Measurements from ENCODE around the gene KIF3B. TPM values are rescaled to one million over a fixed set of nuclear protein-coding genes. Genes with fewer than 3 reads are reported as not detected.

KIF3B gene
- total RNA-seq, 1 experiment from 2014 or later: 52.3 TPM

DNA sequence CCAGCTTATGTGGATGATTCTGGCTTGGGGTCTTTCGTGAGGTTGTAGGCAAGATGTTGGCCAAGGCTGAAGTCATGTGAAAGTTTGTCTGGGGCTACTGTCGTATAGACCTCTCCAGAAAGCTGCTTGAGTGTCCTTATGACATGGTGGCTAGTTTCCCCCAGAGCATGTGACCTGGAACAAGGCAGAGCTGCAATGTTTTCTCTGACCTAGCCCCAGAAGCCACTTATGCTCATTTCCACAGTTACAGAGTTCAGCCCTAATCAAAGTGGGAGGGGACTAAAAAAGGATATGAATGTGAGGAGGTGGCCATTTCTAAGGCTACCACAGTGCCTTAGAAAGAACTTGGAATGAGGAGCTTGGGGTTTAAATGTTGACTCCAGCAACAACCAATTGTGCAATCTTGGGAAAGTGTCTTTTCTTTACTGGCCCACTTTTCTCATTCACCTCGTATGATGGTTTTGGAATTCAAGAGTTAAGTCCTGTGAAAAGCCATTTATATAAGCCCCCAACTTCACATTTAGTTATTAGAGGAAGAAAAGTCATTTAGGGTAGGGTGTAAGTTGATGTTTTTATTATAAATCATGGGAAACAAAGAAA, 74.8 kb downstream of the KIF3B start:
- intact Hi-C loops (cut with micrococcal nuclease; ENCODE audit: unreplicated experiment): no loop called here
- Histone ChIP-seq H4K20me1 (ENCODE audit: insufficient read depth) (no peaks in the 10 kb centered on the region), H2AFZ (no peak overlapping the region), H3K27ac (no peak overlapping the region), H3F3A (ENCODE audit: insufficient read depth, low read depth) (peaks cover 30% of the 10 kb centered on the region), H3K4me1 (replicated peaks; ENCODE audit: insufficient read depth) (peaks cover 34% of the 10 kb centered on the region), H3K79me2 (ENCODE audit: low read depth) (no peaks in the 10 kb centered on the region), H3K36me3 (ENCODE audit: low read depth) (no peaks in the 10 kb centered on the region), H3K4me3 (no peak overlapping the region), H3K27me3 (ENCODE audit: insufficient read depth, low read depth) (no peaks in the 10 kb centered on the region), H3K9me3 (ENCODE audit: insufficient read depth, low read depth) (no peaks in the 10 kb centered on the region), H3K9me2 (ENCODE audit: insufficient read depth) (no peaks in the 10 kb centered on the region; the same call in 1 of the 2 replicates), H3K4me2 (no peak overlapping the region)
- DNase-seq: no peak
- TF ChIP-seq EZH2 (IDR thresholded peaks at IDR 0.05; ENCODE audit: low read depth): no peak
- TF ChIP-seq, protein P1, sequence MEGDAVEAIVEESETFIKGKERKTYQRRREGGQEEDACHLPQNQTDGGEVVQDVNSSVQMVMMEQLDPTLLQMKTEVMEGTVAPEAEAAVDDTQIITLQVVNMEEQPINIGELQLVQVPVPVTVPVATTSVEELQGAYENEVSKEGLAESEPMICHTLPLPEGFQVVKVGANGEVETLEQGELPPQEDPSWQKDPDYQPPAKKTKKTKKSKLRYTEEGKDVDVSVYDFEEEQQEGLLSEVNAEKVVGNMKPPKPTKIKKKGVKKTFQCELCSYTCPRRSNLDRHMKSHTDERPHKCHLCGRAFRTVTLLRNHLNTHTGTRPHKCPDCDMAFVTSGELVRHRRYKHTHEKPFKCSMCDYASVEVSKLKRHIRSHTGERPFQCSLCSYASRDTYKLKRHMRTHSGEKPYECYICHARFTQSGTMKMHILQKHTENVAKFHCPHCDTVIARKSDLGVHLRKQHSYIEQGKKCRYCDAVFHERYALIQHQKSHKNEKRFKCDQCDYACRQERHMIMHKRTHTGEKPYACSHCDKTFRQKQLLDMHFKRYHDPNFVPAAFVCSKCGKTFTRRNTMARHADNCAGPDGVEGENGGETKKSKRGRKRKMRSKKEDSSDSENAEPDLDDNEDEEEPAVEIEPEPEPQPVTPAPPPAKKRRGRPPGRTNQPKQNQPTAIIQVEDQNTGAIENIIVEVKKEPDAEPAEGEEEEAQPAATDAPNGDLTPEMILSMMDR (conservative IDR thresholded peaks at IDR 0.05): no peak
- no TSS peak for BruUV-seq (replicated peaks)
- ChIA-PET POLR2A (ENCODE audit: unreplicated experiment) (no interaction called here), CTCF (no interaction called here)

DNA sequence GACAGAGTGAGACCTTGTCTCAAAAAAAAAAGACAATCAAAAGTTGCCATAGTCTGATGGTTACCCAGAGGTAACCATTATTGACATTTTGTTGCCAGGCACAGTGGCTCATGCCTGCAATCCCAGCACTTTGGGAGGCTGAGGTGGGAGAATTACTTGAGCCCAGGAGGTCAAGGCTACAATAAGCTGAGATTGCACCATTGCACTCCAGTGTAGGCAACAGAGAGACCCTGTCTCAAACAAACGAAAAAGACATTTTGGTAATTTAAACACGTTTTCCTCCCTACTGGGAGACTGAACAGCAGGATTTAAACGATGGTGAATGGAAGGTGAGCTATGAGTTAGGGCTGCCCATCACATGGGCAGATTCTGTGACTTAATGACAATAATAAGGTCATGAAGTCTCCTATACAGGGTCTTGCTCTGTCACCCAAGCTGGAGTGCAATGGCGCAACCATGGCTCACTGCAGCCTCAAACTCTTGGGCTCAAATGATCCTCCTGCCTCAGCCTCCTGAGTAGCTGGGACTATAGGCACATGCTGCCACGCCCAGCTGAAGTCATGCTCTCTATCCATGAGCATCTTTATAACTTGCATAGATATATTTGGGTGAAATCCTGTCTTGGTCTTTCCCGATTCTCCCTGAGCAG, 76.5 kb downstream of the KIF3B start:
- H3K36me3 ChIP-seq (ENCODE audit: low read depth): no peaks in the 10 kb centered on the region
- no peak overlapping the region for H3K27ac ChIP-seq
- DNase-seq: no peak
- no peaks in the 10 kb centered on the region for H3K9me3 ChIP-seq (ENCODE audit: insufficient read depth, low read depth)
- H3F3A ChIP-seq (ENCODE audit: insufficient read depth, low read depth): peaks cover 34% of the 10 kb centered on the region
- no peaks in the 10 kb centered on the region for H3K27me3 ChIP-seq (ENCODE audit: insufficient read depth, low read depth)
- H2AFZ ChIP-seq: no peak overlapping the region
- H4K20me1 ChIP-seq (ENCODE audit: insufficient read depth): peaks cover 1% of the 10 kb centered on the region
- CTCF ChIA-PET: interaction anchor here (0.6 kb wide), 1 partner anchor 158 kb away, joined by 4 read pairs; no protein-coding TSS in a partner anchor
- intact Hi-C loops (cut with micrococcal nuclease; ENCODE audit: unreplicated experiment): no loop called here
- POLR2A ChIA-PET (ENCODE audit: unreplicated experiment): interaction anchor here (0.5 kb wide), 1 partner anchor 54 kb away, joined by 4 read pairs; no protein-coding TSS in a partner anchor
- H3K4me1 ChIP-seq (replicated peaks; ENCODE audit: insufficient read depth): peaks cover 34% of the 10 kb centered on the region
- H3K4me3 ChIP-seq: no peak overlapping the region
- no TSS peak for BruUV-seq (replicated peaks)
- H3K79me2 ChIP-seq (ENCODE audit: low read depth): peaks cover 3% of the 10 kb centered on the region
- no peak overlapping the region for H3K4me2 ChIP-seq
- no peak for TF ChIP-seq EZH2 (IDR thresholded peaks at IDR 0.05; ENCODE audit: low read depth)
- TF ChIP-seq, protein P1 (conservative IDR thresholded peaks at IDR 0.05): no peak
- H3K9me2 ChIP-seq (ENCODE audit: insufficient read depth): no peaks in the 10 kb centered on the region; the same call in 1 of the 2 replicates

DNA sequence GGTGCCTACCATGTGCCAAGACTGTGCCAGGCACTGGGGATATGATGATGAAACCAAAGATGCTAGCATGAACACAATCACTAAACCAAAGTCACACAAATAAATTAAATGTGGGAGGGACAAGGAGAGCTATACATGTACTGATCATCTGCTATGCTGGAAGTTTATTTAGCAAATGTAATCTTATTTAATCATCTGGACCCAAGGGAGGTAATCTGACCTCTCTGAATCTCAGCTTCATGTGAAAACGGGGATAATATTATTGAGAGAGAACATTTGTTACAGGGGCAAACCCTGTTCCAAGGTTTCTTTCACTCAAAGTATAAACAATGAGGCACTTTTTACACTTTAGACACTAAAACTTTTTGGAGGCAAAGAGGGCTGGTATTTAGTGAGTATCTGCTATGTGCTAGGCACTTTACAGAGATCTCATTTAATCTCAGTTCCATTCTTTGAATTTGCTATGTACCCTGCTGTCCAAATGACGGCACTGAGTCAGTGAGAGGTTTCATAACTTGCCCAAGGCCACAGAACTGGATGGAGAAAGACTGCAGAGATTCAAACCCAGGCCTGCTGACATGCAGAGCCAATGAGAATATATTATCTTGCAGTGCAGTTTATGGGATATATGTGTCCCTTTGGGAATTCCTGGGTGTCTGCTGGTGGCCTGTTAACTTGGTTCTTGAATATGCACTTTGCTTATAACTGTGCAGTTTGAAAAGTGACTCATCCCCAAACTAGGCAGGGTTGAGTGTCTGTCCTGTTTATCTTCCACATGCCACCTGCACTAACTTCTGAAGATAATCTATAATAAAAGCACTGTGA, 77.4 kb downstream of the KIF3B start:
- POLR2A ChIA-PET (ENCODE audit: unreplicated experiment): no interaction called here
- H3K9me3 ChIP-seq (ENCODE audit: insufficient read depth, low read depth): no peaks in the 10 kb centered on the region
- peak overlapping the region; percentile 7 for H3K4me2 ChIP-seq
- peak; percentile 20 to 74 for DNase-seq
- peaks cover 34% of the 10 kb centered on the region for H3F3A ChIP-seq (ENCODE audit: insufficient read depth, low read depth)
- H3K4me1 ChIP-seq (replicated peaks; ENCODE audit: insufficient read depth): peaks cover 38% of the 10 kb centered on the region
- H4K20me1 ChIP-seq (ENCODE audit: insufficient read depth): peaks cover 10% of the 10 kb centered on the region
- TF ChIP-seq EZH2 (IDR thresholded peaks at IDR 0.05; ENCODE audit: low read depth): no peak
- TF ChIP-seq, protein P1 (conservative IDR thresholded peaks at IDR 0.05): no peak
- CTCF ChIA-PET: no interaction called here
- H3K79me2 ChIP-seq (ENCODE audit: low read depth): peaks cover 11% of the 10 kb centered on the region
- H2AFZ ChIP-seq: no peak overlapping the region
- no TSS peak for BruUV-seq (replicated peaks)
- intact Hi-C loops (cut with micrococcal nuclease; ENCODE audit: unreplicated experiment): loop anchor here (5.0 kb wide), 2 partner anchors 78 to 297 kb away; partner anchors contain the start of gene KIF3B
- H3K27me3 ChIP-seq (ENCODE audit: insufficient read depth, low read depth): no peaks in the 10 kb centered on the region
- no peaks in the 10 kb centered on the region for H3K36me3 ChIP-seq (ENCODE audit: low read depth)
- H3K4me3 ChIP-seq: no peak overlapping the region
- no peak overlapping the region for H3K27ac ChIP-seq
- H3K9me2 ChIP-seq (ENCODE audit: insufficient read depth): no peaks in the 10 kb centered on the region; the same call in 1 of the 2 replicates
